Measurements from ENCODE around the gene PPFIA1. TPM values are rescaled to one million over a fixed set of nuclear protein-coding genes. Genes with fewer than 3 reads are reported as not detected.

The PPFIA1 gene
- total and polyA plus RNA-seq, 2 of the 8 experiments (the other 6 are each of a cell fraction or from before 2014, with no cell fraction given), result 44.3 to 73.5 TPM

GRCh38 chr11:70381872-70382861 is 111.7 kb downstream of the PPFIA1 start:
- no peak for DNase-seq (ENCODE audit: low read depth in 1 of 2, low spot score in 2 of 2)
- WGBS, 2 experiments (ENCODE audit: extremely low coverage in 1 of 2, insufficient coverage in 1 of 2, insufficient read length in 1 of 2, insufficient replicate concordance in 2 of 2, low coverage in 1 of 2, low lambda C conversion rate in 2 of 2, missing lambda C conversion rate in 1 of 2), result 85% methylated on average over 15 of the region's 15 CpGs; no CpG with 5 or more reads in 1 of the 2 experiments
- no peak overlapping the region for H3K27ac ChIP-seq (ENCODE audit: low read depth, low read length)

More at GRCh38 chr11:70381872-70382861, 111.7 kb downstream of the PPFIA1 start:
- FAIRE-seq, result no peak
- Histone ChIP-seq H3K4me3 (ENCODE audit: extremely low read depth in 1 of 4, insufficient read depth in 2 of 4, low read depth in 3 of 4, low read length in 4 of 4) (no peak overlapping the region), H2AK5ac (ENCODE audit: low read depth, low read length) (no peak overlapping the region), H3K79me2 (ENCODE audit: control insufficient read depth in 1 of 2, insufficient read depth in 2 of 2, low read length in 2 of 2) (no peaks in the 10 kb centered on the region; a peak in 1 of 4 replicates), H3K9ac (replicated peaks in 1 of 4; ENCODE audit: extremely low read depth in 1 of 4, low read depth in 3 of 4, low read length in 3 of 4) (peak overlapping the region in 1 of 4 experiments; percentile 18; a peak in 1 of 7 replicates), H2BK5ac (ENCODE audit: low read depth, low read length) (peak overlapping the region; percentile 54), H3K23me2 (ENCODE audit: low read depth, low read length) (no peaks in the 10 kb centered on the region), H3K79me1 (ENCODE audit: low read depth, low read length) (no peaks in the 10 kb centered on the region; the same call in none of the 2 replicates), H3K4me2 (ENCODE audit: insufficient read depth in 1 of 2, low read depth in 2 of 2, low read length in 2 of 2) (no peak overlapping the region), H3K4me1 (replicated peaks in 1 of 4; ENCODE audit: control insufficient read depth in 3 of 4, insufficient read depth in 4 of 4, low read length in 3 of 4) (peaks cover 0 to 15% (median 5%) of the 10 kb centered on the region in 4 experiments; a peak in 3 of 7 replicates), H3K23ac (ENCODE audit: insufficient read length) (no peak overlapping the region), H3K27me3 (replicated peaks in 1 of 4; ENCODE audit: control insufficient read depth in 3 of 4, extremely low read depth in 1 of 4, insufficient read depth in 3 of 4, low read length in 3 of 4) (no peaks in the 10 kb centered on the region), H4K8ac (ENCODE audit: extremely low read depth, insufficient read depth, low read length) (no peak overlapping the region), H4K20me1 (replicated peaks in 1 of 2; ENCODE audit: control insufficient read depth in 1 of 2, insufficient read depth in 2 of 2, low read length in 2 of 2) (peaks cover 4 to 15% of the 10 kb centered on the region in 2 experiments), H4K5ac (ENCODE audit: insufficient read length, low read depth, low read length) (no peak overlapping the region), H2BK120ac (replicated peaks; ENCODE audit: low read depth, low read length) (no peak overlapping the region), H4K91ac (replicated peaks; ENCODE audit: insufficient read length, low read length) (no peak overlapping the region), H3K14ac (ENCODE audit: insufficient read length) (no peak overlapping the region), H3K36me3 (ENCODE audit: control insufficient read depth in 2 of 4, insufficient read depth in 4 of 4, low read length in 3 of 4) (peaks cover 3 to 64% (median 12%) of the 10 kb centered on the region in 4 experiments; a peak in 6 of 8 replicates), H3K18ac (ENCODE audit: extremely low read depth, low read length) (peak overlapping the region; percentile 79; the same call in 1 of the 2 replicates), H2BK20ac (ENCODE audit: low read length) (no peak overlapping the region), H2BK15ac (ENCODE audit: low read length) (no peak overlapping the region), H2AFZ (ENCODE audit: low read length) (no peak overlapping the region), H3K9me3 (ENCODE audit: insufficient read depth in 2 of 2, low read depth in 1 of 2, low read length in 1 of 2) (no peaks in the 10 kb centered on the region), H3K4ac (replicated peaks; ENCODE audit: insufficient read length, low read depth, low read length) (no peak overlapping the region), H2BK12ac (ENCODE audit: low read depth, low read length) (peak overlapping the region; percentile 72; the same call in 1 of the 2 replicates), H3K56ac (replicated peaks; ENCODE audit: insufficient read length, low read depth, low read length) (no peak overlapping the region)
- no peak for TF ChIP-seq JUN (IDR thresholded peaks at IDR 0.05; ENCODE audit: low read depth, low read length)
- TF ChIP-seq, protein P1, sequence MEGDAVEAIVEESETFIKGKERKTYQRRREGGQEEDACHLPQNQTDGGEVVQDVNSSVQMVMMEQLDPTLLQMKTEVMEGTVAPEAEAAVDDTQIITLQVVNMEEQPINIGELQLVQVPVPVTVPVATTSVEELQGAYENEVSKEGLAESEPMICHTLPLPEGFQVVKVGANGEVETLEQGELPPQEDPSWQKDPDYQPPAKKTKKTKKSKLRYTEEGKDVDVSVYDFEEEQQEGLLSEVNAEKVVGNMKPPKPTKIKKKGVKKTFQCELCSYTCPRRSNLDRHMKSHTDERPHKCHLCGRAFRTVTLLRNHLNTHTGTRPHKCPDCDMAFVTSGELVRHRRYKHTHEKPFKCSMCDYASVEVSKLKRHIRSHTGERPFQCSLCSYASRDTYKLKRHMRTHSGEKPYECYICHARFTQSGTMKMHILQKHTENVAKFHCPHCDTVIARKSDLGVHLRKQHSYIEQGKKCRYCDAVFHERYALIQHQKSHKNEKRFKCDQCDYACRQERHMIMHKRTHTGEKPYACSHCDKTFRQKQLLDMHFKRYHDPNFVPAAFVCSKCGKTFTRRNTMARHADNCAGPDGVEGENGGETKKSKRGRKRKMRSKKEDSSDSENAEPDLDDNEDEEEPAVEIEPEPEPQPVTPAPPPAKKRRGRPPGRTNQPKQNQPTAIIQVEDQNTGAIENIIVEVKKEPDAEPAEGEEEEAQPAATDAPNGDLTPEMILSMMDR (IDR thresholded peaks at IDR 0.05; ENCODE audit: control extremely low read depth in 1 of 3, insufficient read depth in 1 of 3, low read depth in 1 of 3, low read length in 3 of 3), result peak in 2 of 3 experiments; percentile 6 to 24; a peak in 2 of 4 replicates
- peak; percentile 84 for TF ChIP-seq BACH1 (IDR thresholded peaks at IDR 0.05; ENCODE audit: low read length)
- TF ChIP-seq MAFK (IDR thresholded peaks at IDR 0.05; ENCODE audit: low read depth, low read length), result peak; percentile 77
- ChIA-PET CTCF (ENCODE audit: partially characterized antibody) (interaction anchor here (1.1 to 1.2 kb wide), 2 partner anchors 42 to 57 kb away, joined by 3 to 4 read pairs; no protein-coding TSS in a partner anchor), POLR2A (ENCODE audit: partially characterized antibody) (interaction anchor here (0.7 to 1.3 kb wide), 3 partner anchors 8 to 13 kb away, joined by 3 to 7 read pairs (median 3); no protein-coding TSS in a partner anchor)

Data from H1 (cell line).